SJCRH30 (cell line): ENCODE data around the gene ZNF525. TPM values are rescaled to one million over a fixed set of nuclear protein-coding genes. Genes with fewer than 3 reads are reported as not detected.
"Not testable (repeated sequence)": the region's sequence is repeated elsewhere in the genome, so short reads cannot be mapped to it uniquely, and the experiment has no call there.

Experiments
- DNase-seq, 2 experiments: peaks; one replicate each; pipeline ENCODE4 v3.0.0-alpha.2; 2015 to 2020
- H3K27ac ChIP-seq: fragments of 250-450 bp; sonication (Bioruptor Pico); 2 replicates; pipeline ENCODE4 v1.5.1; 2020; ENCODE audit warnings: mild to moderate bottlenecking, moderate library complexity
- H3K27me3 ChIP-seq: fragments of 250-450 bp; sonication (Bioruptor Pico); 2 replicates; pipeline ENCODE4 v1.5.1; 2020; ENCODE audit warnings: mild to moderate bottlenecking, moderate library complexity
- H3K36me3 ChIP-seq: fragments of 250-450 bp; sonication (Bioruptor Pico); 2 replicates; pipeline ENCODE4 v1.5.1; 2020; ENCODE audit warnings: mild to moderate bottlenecking, moderate library complexity
- H3K4me1 ChIP-seq: fragments of 250-450 bp; sonication (Bioruptor Pico); 2 replicates; pipeline ENCODE4 v1.5.1; 2020; ENCODE audit warnings: mild to moderate bottlenecking, moderate library complexity
- H3K4me3 ChIP-seq: fragments of 250-450 bp; sonication (Bioruptor Pico); 2 replicates; pipeline ENCODE4 v1.5.1; 2020; ENCODE audit warnings: mild to moderate bottlenecking, moderate library complexity
- H3K9me3 ChIP-seq: fragments of 250-450 bp; sonication (Bioruptor Pico); replicated peaks from 2 replicates; pipeline ENCODE4 v1.5.1; 2020; ENCODE audit warnings: mild to moderate bottlenecking, moderate library complexity
- total RNA-seq: library from RNA; depleted of rRNA; stranded (reverse); fragments of >200 nt; shearing (Covaris generic); gene quantifications from 2 replicates; pipeline ENCODE4 v1.2.3, GENCODE V29; 2014

ZNF525 gene
- total RNA-seq, 1 experiment from 2014 or later: 14.7 TPM

DNA sequence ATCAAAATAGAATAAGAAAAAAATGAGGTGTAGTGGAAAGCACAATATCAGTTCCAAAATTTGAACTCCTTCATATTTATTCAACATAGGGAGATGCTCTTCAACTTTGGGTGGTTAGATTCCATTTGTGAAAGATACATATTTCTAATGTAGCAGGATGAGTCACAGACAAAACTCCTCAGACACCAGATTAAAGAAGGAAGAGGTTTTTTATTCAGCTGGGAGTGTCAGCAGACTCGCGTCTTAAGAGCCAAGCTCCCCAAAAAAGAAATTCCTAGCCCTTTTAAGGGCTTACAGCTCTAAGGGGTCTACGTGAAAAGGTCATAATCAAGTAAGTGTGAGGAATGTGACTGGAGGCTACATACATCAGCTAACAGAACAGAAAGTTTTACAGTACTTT is 22.7 kb downstream of the ZNF525 start:
- Histone ChIP-seq H3K4me3 (no peak overlapping the region), H3K27me3 (no peaks in the 10 kb centered on the region), H3K36me3 (peaks cover 6% of the 10 kb centered on the region; the same call in 1 of the 2 replicates), H3K9me3 (peaks cover 6% of the 10 kb centered on the region), H3K4me1 (peaks cover 5% of the 10 kb centered on the region; the same call in 1 of the 2 replicates), H3K27ac (no peak overlapping the region)
- no peak for DNase-seq

- peaks cover 6% of the 10 kb centered on the region; the same call in 1 of the 2 replicates for H3K36me3 ChIP-seq
- peak overlapping the region; percentile 60 for H3K4me3 ChIP-seq
- no peak for DNase-seq
- H3K27me3 ChIP-seq: no peaks in the 10 kb centered on the region
- peaks cover 6% of the 10 kb centered on the region for H3K9me3 ChIP-seq
- peak overlapping the region; percentile 80 for H3K27ac ChIP-seq
- H3K4me1 ChIP-seq: peaks cover 5% of the 10 kb centered on the region; the same call in 1 of the 2 replicates
Observed at GRCh38 chr19:53388904-53389303, 23.4 kb downstream of the ZNF525 start.

GRCh38 chr19:53389571-53389970 is 24.1 kb downstream of the ZNF525 start:
- peak overlapping the region; percentile 60 for H3K4me3 ChIP-seq
- peaks cover 6% of the 10 kb centered on the region; the same call in 1 of the 2 replicates for H3K36me3 ChIP-seq
- H3K27ac ChIP-seq: peak overlapping the region; percentile 80
- peak; percentile 78 to 87 for DNase-seq
- peaks cover 5% of the 10 kb centered on the region; the same call in 1 of the 2 replicates for H3K4me1 ChIP-seq
- H3K9me3 ChIP-seq: no peaks in the 10 kb centered on the region; the same call in 1 of the 2 replicates
- no peaks in the 10 kb centered on the region for H3K27me3 ChIP-seq

DNA sequence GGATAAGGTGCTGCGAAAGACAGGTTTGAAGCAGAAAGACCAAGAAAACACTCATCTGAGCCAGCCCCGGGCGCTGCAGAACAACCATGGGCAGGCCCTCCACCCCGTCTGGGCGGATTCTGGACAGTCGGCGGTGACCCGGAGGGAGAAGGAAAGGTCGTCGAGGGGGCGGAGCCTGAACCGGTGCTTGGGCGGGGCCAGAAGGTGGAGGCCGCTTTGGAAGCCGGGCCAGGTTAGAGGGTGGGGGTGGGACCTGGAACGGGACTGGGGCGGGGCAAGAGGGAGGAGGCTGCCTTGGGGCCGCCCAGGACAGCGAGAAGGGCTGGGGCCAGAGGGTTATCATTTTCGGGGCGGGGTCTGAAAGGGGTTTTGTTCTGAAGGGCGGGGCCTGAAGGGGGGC is 24.5 kb downstream of the ZNF525 start:
- Histone ChIP-seq H3K4me3 (peak overlapping the region; percentile 60), H3K36me3 (peaks cover 4% of the 10 kb centered on the region; the same call in 1 of the 2 replicates), H3K27ac (peak overlapping the region; percentile 80), H3K4me1 (peaks cover 5% of the 10 kb centered on the region; the same call in 1 of the 2 replicates), H3K9me3 (no peaks in the 10 kb centered on the region; the same call in 1 of the 2 replicates), H3K27me3 (no peaks in the 10 kb centered on the region)
- peak; percentile 91 to 93 for DNase-seq

GRCh38 chr19:53394522-53394973 is 29.0 kb downstream of the ZNF525 start:
- no peaks in the 10 kb centered on the region for H3K4me1 ChIP-seq
- DNase-seq: peak; percentile 80 to 81
- H3K27me3 ChIP-seq: no peaks in the 10 kb centered on the region
- H3K27ac ChIP-seq: peak overlapping the region; percentile 60
- peak overlapping the region; percentile 82 for H3K4me3 ChIP-seq
- peaks cover 16% of the 10 kb centered on the region for H3K36me3 ChIP-seq
- H3K9me3 ChIP-seq: no peaks in the 10 kb centered on the region

GRCh38 chr19:53394974-53395839 is 29.7 kb downstream of the ZNF525 start, which contains the start of gene ZNF765:
TSS of gene ZNF765 (plus strand) at chr19:53395149. CDS start at chr19:53398016, 2,867 bp downstream.
- no peaks in the 10 kb centered on the region for H3K4me1 ChIP-seq
- H3K36me3 ChIP-seq: peaks cover 22% of the 10 kb centered on the region
- H3K27ac ChIP-seq: peak within 1 kb of the TSS; percentile 60
- H3K27me3 ChIP-seq: no peaks in the 10 kb centered on the region
- no peaks in the 10 kb centered on the region for H3K9me3 ChIP-seq
- H3K4me3 ChIP-seq: peak within 1 kb of the TSS; percentile 82
- DNase-seq: peak; percentile 94 to 96

DNA sequence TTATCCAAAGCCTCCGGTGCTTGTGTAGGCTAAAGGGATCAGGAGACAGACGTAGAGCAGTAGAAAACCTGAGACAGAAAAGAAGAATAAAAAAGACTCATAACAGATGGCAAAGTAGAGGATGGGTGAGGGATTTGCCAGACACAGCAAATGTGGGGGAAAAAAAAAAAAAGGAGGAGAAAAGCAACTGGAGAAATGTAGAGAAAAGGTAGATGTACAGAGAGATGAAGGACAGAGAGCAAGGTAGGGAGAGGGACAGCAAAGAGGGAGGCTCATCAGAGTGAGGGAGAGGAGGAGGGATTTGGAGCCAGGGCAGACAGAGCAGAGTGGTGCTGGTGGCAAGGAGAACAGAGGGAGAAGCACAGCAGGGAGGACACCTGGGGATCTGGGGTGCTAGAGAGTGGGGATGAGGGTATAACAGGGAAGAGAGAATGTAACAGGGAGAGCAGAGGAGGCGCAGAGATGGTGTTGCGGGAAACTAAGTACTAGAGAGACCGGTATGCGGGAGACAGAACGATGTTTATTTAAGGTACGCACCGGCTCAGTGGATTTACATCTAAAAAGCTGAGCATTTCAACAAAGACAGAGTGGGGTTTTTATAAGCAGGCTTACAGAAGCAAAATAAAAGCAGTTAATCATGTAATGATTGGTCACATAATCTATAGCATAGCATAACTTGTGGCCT is 30.5 kb downstream of the ZNF525 start:
- not testable (repeated sequence) for H3K4me1 ChIP-seq, H3K27me3 ChIP-seq, H3K9me3 ChIP-seq
- peaks cover 27% of the 10 kb centered on the region for H3K36me3 ChIP-seq
- H3K27ac ChIP-seq: peak overlapping the region; percentile 60; the same call in 1 of the 2 replicates
- DNase-seq: peak in 1 of 2 experiments; percentile 5
- H3K4me3 ChIP-seq: peak overlapping the region; percentile 82

- Histone ChIP-seq H3K27ac (no peak overlapping the region), H3K27me3 (no peaks in the 10 kb centered on the region), H3K36me3 (peaks cover 29% of the 10 kb centered on the region), H3K4me1 (no peaks in the 10 kb centered on the region), H3K9me3 (no peaks in the 10 kb centered on the region), H3K4me3 (peak overlapping the region; percentile 16)
- no peak for DNase-seq
Observed at GRCh38 chr19:53396525-53396868, 31.0 kb downstream of the ZNF525 start.

- not testable (repeated sequence) for H3K9me3 ChIP-seq, DNase-seq, H3K27ac ChIP-seq, H3K4me3 ChIP-seq, H3K4me1 ChIP-seq, H3K27me3 ChIP-seq
- H3K36me3 ChIP-seq: peaks cover 34% of the 10 kb centered on the region
Observed at GRCh38 chr19:53397918-53398317, 32.4 kb downstream of the ZNF525 start.

GRCh38 chr19:53409505-53410204 is 44.1 kb downstream of the ZNF525 start:
- Histone ChIP-seq H3K4me1 (no peaks in the 10 kb centered on the region), H3K27me3 (no peaks in the 10 kb centered on the region), H3K36me3 (peaks cover 34% of the 10 kb centered on the region), H3K4me3 (no peak overlapping the region), H3K9me3 (peaks cover 22% of the 10 kb centered on the region), H3K27ac (no peak overlapping the region)
- DNase-seq: no peak

DNA sequence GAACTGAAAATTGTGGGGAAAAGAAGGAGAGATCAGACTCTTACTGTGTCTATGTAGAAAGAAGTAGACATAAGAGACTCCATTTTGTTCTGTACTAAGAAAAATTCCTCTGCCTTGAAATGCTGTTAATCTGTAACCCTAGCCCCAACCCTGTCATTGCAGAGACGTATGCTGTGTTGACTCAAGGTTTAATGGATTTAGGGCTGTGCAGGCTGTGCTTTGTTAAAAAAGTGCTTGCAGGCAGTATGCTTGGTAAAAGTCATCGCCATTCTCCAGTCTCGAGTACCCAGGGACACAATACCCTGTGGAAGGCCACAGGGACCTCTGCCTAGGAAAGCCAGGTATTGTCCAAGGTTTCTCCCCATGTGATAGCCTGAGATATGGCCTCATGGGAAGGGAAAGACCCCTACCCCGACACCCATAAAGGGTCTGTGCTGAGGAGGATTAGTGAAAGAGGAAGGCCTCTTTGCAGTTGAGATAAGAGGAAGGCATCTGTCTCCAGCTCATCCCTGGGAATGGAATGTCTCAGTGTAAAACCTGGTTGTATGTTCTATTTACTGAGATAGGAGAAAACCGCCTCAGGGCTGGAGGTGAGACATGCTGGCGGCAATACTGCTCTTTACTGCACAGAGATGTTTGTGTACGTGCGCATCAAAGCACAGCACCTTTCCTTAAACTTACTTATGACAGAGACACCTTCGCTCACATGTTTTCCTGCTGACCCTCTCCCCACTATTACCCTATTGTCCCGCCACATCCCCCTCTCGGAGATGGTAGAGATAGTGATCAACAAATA is 55.2 kb downstream of the ZNF525 start:
- H3K27me3 ChIP-seq, H3K4me1 ChIP-seq, H3K36me3 ChIP-seq, H3K4me3 ChIP-seq, H3K9me3 ChIP-seq, H3K27ac ChIP-seq: not testable (repeated sequence)
- peak; percentile 10 to 34 for DNase-seq

DNA sequence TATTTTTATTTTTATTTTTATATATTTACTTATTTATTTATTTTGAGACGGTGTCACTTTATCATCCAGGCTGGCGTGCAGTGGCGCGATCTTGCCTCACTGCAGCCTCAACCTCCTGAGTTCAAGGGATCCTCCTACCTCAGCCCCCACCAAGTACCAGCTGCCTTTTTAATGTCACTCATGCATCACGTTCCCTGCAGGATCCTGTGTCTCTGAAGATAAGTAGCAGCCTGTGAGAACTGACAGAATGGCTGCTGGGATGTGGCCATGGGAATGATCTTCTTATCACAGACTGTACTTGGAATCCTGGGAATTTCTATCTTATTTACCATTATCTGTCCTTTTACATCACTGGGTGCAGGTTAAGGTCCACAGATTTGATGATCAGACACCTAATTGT is 57.0 kb downstream of the ZNF525 start:
- no peaks in the 10 kb centered on the region for H3K36me3 ChIP-seq
- no peak for DNase-seq
- H3K9me3 ChIP-seq: no peaks in the 10 kb centered on the region
- H3K27ac ChIP-seq: no peak overlapping the region
- no peak overlapping the region for H3K4me3 ChIP-seq
- no peaks in the 10 kb centered on the region for H3K27me3 ChIP-seq
- no peaks in the 10 kb centered on the region for H3K4me1 ChIP-seq

DNA sequence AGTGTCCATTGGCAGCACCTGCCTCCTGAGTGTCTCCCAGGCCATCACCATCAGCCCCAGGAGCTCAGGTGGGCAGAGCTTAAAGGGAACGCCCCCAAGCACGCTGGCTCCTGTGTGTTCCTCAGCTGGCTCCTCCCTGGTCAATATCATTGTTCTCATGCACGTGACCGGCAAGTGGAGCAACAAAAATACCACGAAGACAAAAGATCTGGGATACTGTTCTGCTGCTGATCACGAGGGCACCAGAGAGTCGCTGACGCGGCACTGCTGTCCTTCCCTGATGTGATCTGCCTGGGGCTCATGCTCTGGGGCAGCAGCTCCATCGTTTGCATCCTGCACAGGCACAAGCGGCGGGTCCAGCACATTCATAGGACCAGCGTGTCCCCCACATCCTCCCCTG is 57.6 kb downstream of the ZNF525 start:
- H3K4me1 ChIP-seq, H3K36me3 ChIP-seq, H3K4me3 ChIP-seq, DNase-seq, H3K9me3 ChIP-seq, H3K27me3 ChIP-seq, H3K27ac ChIP-seq: not testable (repeated sequence)

DNA sequence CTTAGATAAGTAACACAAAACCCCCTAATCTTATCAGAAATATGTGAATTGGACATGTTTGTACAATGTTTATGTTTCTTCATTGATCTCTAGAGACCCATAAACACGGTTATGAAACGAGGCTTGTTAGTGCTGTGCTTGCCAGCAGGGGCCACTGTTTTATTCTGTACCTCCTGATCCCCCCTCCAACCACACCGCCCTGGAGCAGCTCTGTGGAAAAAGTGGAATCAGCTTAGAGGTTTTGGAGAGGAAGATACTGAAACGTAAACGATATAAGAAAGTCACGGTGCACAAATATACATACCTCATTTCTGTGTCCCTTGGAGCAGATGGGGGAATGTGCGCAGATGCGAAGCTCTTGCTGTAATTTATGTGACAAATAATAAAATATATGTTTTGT is 58.2 kb downstream of the ZNF525 start:
- not testable (repeated sequence) for H3K4me1 ChIP-seq, H3K27ac ChIP-seq, H3K9me3 ChIP-seq, H3K4me3 ChIP-seq, H3K27me3 ChIP-seq, H3K36me3 ChIP-seq
- peak; percentile 16 to 34 for DNase-seq
